Measurements from ENCODE around the gene MSI2.

MSI2 gene

DNA sequence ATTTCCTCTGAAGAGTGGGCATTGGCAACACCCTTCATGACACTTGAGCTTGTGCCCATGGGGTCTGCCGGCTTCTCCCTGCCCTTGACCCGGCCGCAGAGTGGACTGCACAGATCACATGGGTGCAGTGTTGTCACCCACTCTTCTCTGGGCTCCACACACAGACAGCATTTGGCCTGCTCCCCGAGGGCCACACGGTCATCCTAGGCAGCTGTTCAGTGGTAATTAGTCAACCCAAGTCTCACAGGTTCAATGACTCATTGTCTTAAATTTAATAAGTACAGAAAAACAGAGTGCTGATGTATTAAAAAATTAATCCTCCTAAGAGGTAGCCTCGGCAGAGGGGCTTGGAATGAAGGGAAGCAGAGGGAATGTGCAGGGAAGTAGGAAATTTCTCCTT, 204.8 kb downstream of the MSI2 start:
- DNase-seq (ENCODE audit: low read depth): no peak

DNA sequence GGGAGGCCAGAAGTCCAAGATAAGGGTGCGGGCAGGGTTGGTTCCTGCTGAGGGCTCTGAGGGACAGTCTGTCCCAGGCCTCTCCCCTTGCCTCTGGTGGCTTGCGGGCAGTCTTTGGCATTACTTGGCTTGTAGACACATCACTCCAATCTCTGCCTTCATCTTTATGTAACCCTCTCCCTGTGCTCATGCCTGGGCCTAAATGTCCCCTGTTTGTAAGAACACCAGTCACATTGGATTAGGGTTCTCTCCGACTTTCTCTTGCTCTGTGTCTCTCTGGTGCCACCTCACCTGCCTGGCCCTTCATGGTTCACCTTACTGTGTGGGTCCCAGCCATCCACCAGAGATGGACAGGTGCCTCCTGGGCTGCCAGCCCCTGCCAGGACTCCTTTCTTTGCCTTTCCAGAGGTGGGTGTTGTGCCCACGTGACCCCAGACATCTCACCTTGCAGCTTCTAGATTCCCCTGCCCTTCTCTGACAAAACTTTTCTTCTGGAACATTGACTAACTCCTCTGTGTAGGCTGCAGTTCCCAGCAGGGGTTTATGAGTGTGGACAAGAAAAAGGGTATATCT, 205.8 kb downstream of the MSI2 start:
- no peak for DNase-seq (ENCODE audit: low read depth)

DNA sequence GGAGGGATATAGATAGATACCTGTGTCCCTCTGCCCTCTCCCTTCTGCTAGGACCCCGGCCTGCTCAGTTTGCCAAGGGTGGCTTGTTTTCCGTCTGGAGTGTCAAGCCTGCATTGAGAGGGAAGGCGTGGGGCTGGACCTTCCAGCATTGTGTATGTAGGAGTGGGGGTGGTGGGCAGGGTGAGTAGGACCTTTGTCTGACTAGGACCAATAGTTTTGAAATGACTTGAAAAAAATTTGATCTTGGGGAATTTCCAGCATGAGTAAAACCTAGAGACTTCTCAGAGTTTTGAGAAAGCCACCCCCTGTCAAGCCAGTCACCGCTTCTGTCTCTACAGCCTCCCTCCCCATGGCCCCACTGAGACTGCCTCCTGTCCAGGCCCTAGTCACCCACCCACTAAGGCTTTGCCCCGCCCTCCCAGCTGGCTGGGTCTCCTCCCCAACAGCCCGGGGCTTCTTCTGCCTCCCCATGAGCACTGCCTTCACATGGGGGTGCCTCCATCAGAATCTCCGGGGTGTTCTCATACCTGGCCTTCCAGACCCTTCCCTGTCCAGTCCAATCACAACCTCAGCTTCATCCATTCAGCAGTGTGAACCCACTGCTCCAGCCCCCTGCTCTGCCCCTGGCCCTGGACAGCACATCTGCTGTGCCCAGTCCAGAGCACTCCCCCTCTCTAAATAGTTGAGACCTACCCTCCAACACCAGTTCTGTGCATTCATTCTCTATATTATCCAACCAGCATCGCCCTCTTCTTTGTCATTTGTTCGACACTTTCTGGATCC, 207.0 kb downstream of the MSI2 start:
- peak; percentile 45 for DNase-seq (ENCODE audit: low read depth)

DNA sequence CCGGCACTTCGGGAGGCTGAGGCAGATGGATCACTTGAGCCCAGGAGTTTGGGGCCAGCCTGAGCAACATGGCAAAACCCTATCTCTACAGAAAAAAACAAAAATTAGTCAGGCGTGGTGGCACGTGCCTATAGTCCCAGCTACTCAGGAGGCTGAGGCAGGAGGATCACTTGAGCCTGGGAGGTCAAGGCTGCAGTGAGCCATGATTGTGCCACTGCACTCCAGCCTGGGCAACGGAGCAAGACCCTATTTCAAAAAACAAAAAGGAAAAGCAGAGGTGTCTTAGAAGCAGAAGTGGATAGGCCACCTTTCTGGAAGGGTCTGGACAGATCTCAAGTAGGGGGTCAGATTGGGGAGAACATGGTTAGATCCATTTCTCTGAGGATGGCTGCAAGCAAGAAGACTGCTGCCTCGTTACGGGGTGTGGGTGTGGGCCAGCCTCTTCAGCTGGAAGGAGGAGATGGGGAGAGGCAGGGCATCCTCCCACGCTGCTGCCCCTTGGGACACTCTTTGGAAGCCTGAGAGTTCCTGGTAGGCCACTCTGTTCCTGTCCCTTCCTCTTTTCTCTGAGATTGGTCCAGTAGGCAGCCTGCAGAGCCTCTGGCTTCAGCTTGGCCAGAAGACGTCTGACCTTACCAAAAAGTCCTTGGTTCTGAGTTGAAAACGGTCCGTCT, 208.0 kb downstream of the MSI2 start:
- DNase-seq (ENCODE audit: low read depth): no peak

GRCh38 chr17:57465610-57466009, 209.3 kb downstream of the MSI2 start:
- DNase-seq (ENCODE audit: low read depth): no peak

DNA sequence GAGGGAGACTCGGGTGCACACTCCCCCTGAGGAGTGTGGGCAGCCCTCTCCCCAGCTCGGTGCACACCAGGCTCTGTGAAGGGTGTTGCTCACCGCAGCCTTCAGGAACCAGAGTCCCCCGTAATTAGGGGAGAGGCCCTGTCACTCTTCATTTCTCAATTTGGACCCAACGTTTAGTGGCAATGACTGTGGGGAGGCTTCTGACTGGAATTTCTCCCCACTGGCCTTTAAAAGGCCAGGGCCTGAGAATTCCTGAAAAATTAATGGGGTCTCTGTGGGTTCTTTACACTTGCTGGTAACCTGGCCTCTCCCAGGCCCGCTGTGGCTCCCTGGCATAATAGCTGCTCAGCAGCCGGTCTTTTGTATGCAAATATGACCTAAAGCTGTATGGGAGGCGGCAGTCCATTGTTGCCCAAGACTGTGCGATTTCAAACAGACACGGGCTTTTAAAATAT, 209.7 kb downstream of the MSI2 start:
- DNase-seq (ENCODE audit: low read depth): no peak

GRCh38 chr17:57466521-57466920, 210.2 kb downstream of the MSI2 start:
- no peak for DNase-seq (ENCODE audit: low read depth)

DNA sequence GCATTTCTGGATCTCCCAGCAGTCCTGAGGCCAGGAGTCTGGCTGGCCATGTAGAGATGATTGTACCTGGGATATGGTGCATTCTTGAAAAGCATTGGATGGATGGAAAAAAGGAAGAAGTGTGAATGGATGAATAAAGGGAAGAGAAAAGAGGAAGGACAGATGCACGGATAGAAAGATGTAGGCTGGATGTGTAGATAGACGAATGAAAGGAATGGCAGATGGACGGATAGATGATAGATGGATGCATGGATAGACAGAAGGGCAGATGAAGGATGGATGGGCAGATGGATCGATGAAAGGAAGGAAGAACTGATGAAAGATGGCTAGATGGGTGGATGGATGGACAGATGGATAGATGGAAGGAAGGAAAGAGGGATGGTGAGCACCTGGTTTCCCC, 210.9 kb downstream of the MSI2 start:
- DNase-seq (ENCODE audit: low read depth): no peak

- DNase-seq (ENCODE audit: low read depth): no peak
These were observed 211.5 kb downstream of the MSI2 start for GRCh38 chr17:57467801-57468200.

- DNase-seq (ENCODE audit: low read depth): no peak
These were observed 212.8 kb downstream of the MSI2 start for GRCh38 chr17:57468932-57469775.

DNA sequence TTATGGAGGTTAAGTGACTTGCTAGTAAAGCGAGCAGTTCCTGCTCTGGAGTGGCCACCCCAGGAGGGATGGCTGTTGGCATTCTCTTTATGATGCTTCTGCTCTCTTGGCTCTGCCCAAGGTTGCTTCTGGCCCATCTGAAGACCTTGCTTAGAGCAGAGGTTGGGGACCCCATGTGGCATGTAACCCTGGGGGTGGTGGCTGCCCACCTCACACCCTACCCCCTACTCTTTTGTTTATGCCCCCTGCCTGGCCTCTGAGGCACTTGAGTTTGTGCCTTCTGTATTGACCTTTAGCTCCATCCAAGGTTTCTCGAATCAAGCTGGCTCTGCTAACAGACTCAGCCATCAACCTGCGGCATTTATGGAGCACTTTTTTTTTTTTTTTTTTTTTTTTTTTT, 214.6 kb downstream of the MSI2 start:
- no peak for DNase-seq (ENCODE audit: low read depth)

- no peak for DNase-seq (ENCODE audit: low read depth)
These were observed 215.6 kb downstream of the MSI2 start for GRCh38 chr17:57471868-57472368.

DNA sequence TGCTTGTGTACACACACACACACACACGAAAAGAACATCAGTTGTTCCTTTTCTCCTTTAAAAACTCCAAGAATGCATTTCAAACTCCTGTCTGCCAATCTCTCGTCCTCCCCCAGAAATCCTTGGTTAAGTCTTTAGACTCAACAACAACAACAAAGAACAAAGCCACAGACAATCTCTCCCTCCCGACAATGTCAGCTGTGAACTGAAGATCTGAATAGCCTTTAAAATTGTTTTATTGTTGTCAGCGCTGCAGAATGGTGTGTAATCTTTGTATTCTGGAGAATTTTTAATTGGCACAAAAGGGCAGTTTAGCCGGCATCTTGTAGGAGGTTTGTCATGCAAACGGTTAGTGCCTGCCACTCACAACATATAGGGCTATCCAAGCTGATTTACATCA, 219.5 kb downstream of the MSI2 start:
- no peak for DNase-seq (ENCODE audit: low read depth)

DNA sequence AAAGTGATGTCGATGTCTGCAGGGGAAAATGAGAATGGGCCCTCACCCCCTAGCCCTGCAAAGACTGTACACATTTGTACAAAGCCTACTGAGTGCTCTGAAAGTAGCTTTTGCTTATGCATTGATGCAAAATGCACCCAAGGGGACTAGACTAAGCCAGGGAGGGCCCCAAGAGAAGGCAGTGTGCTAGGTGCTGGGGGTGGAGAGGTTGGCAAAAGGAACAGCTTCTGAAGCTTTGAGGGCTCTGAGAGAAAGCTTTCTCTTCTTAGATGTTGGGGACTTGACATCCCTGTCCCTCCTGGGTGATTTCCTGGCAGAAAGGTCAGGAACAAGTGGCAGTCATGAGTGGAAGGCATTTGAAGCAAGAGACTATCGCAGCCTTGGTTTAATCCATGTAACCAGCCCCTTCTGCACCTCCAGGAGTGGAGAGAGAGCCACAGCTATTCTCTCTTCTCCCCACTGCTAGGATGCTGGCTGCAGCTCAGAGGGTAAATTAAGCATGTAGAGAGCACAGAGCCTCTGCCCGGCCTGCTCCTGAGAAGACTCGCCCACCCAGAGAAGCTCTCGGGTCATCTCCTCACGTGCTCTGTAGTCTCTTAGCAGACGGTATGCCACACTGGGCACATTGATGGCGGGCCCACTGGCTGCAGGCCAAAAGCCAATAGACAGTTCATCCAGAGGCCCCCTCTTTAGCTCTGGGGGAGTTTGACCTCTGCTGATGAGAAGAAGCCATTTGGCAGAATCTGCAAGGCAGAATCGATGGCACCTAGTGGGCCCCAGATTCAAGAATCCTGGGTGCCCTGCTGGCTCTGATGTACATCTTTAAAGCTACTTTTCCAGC, 221.4 kb downstream of the MSI2 start:
- DNase-seq (ENCODE audit: low read depth): no peak

GRCh38 chr17:57478478-57479250, 222.3 kb downstream of the MSI2 start:
- DNase-seq (ENCODE audit: low read depth): no peak

DNA sequence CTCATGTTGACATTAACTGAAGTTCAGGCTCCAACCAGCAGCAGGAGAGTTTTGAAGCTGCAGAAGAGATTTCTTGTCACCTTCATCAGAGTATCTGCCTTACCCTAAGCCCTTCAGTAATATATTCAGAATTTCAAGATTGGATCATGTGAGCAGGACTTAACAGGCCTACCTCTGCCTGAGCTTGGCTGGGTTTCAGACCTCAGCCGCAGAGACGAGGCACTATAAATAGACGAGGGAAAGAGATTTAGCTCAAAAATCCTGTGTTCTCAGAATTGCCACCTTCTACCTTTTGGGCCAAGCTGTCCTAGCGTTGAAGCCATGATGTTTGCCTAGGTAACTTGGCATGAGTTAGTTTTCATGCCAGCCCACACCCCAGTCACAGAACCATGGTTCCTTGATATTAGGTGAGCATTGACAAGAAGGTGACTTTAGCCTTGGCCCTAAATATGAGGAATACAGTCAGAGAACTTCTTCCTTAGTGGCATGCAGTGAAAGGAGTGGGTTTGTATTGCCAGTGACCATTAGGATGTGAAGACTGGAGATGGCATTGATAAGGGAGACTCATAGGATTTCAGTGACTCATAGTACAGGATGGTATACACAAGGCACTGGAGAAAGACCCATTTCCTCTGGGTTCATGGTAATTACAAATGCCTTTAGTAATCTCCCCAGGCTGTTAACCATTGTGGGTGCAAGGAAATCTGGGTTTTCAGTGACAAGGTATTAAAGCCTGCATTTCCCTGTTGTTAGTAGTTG, 224.3 kb downstream of the MSI2 start:
- no peak for DNase-seq (ENCODE audit: low read depth)

DNA sequence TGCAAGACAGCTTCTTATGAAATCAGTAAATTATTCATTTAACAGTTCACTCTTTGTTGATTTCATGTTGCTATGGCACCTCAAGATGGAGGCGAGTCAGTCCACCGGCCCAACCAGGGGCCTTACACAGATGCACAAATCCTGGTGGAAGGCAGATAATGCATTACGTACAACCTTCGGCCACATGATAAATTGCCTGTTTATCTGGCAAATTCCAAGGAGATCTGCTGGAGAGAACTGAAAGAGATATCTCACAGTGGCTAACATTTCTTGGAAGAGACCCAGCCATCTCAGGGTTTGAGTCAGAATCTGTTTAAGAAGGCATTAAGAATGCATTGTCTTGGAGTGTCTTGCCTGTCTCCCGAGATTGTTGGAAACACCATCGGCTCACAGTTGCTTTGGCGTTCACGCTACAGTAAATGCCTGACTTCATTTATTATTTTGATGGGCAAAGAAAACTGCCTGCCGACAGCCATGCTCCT, 225.6 kb downstream of the MSI2 start:
- no peak for DNase-seq (ENCODE audit: low read depth)

DNA sequence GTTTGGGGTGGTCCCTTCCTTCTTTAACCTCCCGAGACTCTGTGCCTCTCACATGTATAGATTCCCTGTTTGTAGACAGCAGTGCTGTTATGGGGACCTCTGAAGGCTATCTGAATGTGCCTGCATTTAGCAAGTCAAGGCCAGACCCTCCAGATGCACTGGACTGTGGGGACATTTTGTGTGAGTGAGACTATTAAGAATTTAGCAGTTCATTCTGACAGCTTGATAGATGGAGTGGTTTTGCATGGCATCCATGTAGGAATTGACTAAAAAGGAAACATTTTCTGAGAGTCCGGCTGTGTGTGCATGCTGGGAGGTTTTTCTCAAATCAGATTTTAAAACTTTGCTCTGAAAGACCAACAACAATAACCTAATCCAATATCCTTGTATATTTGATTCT, 226.3 kb downstream of the MSI2 start:
- no peak for DNase-seq (ENCODE audit: low read depth)

DNA sequence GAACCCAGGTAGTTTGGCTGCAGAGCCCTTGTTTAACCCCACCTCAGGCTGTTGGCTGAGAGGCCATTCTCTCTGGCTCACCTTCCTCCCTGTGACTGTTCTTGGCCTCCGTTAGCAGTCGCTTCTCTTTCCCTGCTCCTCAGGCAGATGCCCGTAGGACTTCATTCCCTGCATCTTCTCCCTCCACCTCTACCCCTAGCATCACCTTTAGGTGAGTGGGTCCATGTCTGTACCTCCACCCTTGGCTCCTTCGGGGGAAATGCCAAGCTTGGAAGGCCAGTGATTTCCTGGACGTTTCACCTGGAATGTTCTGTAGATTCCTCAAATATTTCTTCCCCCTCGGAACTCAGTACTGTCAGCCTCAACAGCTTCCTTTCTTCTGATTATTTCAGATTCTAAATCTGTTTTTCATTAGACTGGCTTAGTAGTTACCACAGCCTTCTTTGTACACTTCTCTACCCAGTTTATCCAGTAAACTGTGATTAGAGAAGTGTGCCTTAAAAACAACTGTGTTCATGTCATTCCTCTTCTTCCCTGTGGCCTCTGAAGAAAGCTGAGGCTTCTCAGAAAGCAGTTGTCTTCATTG, 227.9 kb downstream of the MSI2 start:
- no peak for DNase-seq (ENCODE audit: low read depth)

Measured in stimulated activated CD4-positive, alpha-beta T cell treated with anti-CD3 and anti-CD28 coated beads, Interleukin-2, amount 100 ng/mL, for 4 hours (primary cell).